Raji (cell line): ENCODE data around the gene CDH4.

Experiments used
- POLR2A ChIP-seq: IDR thresholded peaks from 2 replicates; pipeline ENCODE4 v1.6.1; 2011; ENCODE audit warnings: low read depth, low read length, control low read depth; ENCODE audit not compliant: insufficient read depth

The CDH4 gene

GRCh38 chr20:61835791-61836350 lies 583.8 kb downstream of the CDH4 start:
- TF ChIP-seq POLR2A, result no peak

- TF ChIP-seq POLR2A, result no peak
Observed at GRCh38 chr20:61837200-61837599, 585.1 kb downstream of the CDH4 start.

GRCh38 chr20:61839223-61839911 lies 587.3 kb downstream of the CDH4 start:
- TF ChIP-seq POLR2A, result no peak

- no peak for TF ChIP-seq POLR2A
Observed at GRCh38 chr20:61839912-61840778, 588.1 kb downstream of the CDH4 start.

GRCh38 chr20:61840779-61841455 lies 588.9 kb downstream of the CDH4 start:
- TF ChIP-seq POLR2A, result no peak

- TF ChIP-seq POLR2A, result no peak
Observed at GRCh38 chr20:61841551-61841950, 589.5 kb downstream of the CDH4 start.

GRCh38 chr20:61841966-61842365 lies 589.9 kb downstream of the CDH4 start:
- TF ChIP-seq POLR2A, result no peak

GRCh38 chr20:61844621-61845020 lies 592.6 kb downstream of the CDH4 start:
- TF ChIP-seq POLR2A, result no peak

GRCh38 chr20:61845233-61845671 lies 593.2 kb downstream of the CDH4 start:
- TF ChIP-seq POLR2A, result no peak

- no peak for TF ChIP-seq POLR2A
Observed at GRCh38 chr20:61846074-61846473, 594.0 kb downstream of the CDH4 start.

- TF ChIP-seq POLR2A, result no peak
Observed at GRCh38 chr20:61846741-61847419, 594.8 kb downstream of the CDH4 start.

GRCh38 chr20:61847420-61847748 lies 595.3 kb downstream of the CDH4 start:
- TF ChIP-seq POLR2A, result no peak

- TF ChIP-seq POLR2A, result no peak
Observed at GRCh38 chr20:61847986-61848385, 595.9 kb downstream of the CDH4 start.

- no peak for TF ChIP-seq POLR2A
Observed at GRCh38 chr20:61848851-61849250, 596.8 kb downstream of the CDH4 start.

GRCh38 chr20:61849376-61849775 lies 597.3 kb downstream of the CDH4 start:
- no peak for TF ChIP-seq POLR2A
